Measurements from ENCODE around the gene LMF2. TPM values are rescaled to one million over a fixed set of nuclear protein-coding genes. Genes with fewer than 3 reads are reported as not detected.
A peak's percentile ranks its signal among the peaks of the same experiment; 100 is the strongest.

Gene LMF2
- total RNA-seq, 1 donor from 2014 or later: 93.2 TPM

DNA sequence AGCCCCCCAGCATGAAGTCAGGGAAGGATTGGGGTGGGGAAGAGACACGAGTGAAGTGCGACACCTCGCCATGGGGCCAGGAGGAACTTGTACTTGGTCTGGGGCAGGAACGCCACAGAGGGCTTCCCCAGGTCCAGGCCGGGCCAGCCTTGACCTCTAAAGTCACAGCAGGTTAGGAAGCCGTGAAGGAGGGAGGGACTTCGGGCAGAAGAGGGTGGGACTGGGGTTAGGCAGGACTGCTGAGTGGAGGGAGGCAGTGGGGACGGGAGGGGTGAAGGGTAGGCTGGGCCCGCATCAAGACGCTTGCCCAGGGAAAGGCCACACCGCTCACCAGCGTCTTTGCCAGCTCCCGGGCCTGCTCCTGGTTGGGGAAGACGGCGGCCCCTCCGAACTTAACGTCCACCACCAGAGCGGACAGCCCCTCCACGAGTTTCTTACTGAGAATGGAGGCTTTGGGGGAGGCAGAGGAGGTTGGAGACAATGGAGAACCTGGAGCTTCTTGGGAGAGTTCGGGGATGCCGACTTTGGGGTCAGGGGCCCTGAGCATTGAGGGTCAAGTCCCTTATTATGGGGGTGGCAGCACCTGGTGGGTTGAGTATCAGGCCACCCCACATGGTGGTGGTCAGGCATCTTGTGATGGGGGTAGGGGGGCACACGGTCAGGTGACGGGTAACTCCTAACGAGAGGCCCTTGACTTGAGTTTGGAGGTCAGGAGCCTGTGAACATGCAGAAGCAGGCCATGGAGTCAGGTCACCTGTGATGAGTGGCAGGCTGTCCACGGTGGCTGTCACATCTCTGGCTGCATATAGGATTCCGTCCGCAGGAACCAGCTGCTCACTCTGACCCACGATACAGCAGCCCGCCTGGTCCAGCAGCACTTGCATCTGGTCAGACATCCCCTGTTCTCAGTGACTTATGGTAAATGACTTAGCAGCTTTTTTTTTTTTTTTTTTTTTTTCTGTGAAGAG is 19.6 kb upstream of the LMF2 start:
- Histone ChIP-seq H3K27me3 (ENCODE audit: insufficient read depth, low read length) (peaks cover 22% of the 10 kb centered on the region), H3K4me2 (ENCODE audit: low read length) (peak overlapping the region; percentile 99), H3K4me3 (ENCODE audit: insufficient read depth, low read depth, low read length) (peak overlapping the region; percentile 72), H3K36me3 (ENCODE audit: insufficient read depth, low read length) (no peaks in the 10 kb centered on the region), H4K20me1 (ENCODE audit: insufficient read depth, low read length) (peaks cover 42% of the 10 kb centered on the region), H3K27ac (ENCODE audit: low read depth, low read length) (no peak overlapping the region), H3K9me3 (ENCODE audit: insufficient read depth, low read depth, low read length) (no peaks in the 10 kb centered on the region), H3K4me1 (ENCODE audit: insufficient read depth, low read length) (peaks cover 31% of the 10 kb centered on the region), H3K9ac (ENCODE audit: low read length) (peak overlapping the region; percentile 74), H2AFZ (ENCODE audit: low read depth, low read length) (peak overlapping the region; percentile 71), H3K79me2 (ENCODE audit: insufficient read depth, low read length) (peaks cover 36% of the 10 kb centered on the region)
- Mint-ChIP-seq H3K4me1 (ENCODE audit: low read depth, unreplicated experiment) (peaks cover 4% of the 10 kb centered on the region), H3K27ac (ENCODE audit: unreplicated experiment) (peak overlapping the region; percentile 66), H3K4me3 (ENCODE audit: unreplicated experiment) (peak overlapping the region; percentile 81), H3K27me3 (ENCODE audit: low read depth, unreplicated experiment) (no peaks in the 10 kb centered on the region), H3K36me3 (ENCODE audit: low read depth, unreplicated experiment) (peaks cover 7% of the 10 kb centered on the region), H3K9me3 (ENCODE audit: unreplicated experiment) (peaks cover 3% of the 10 kb centered on the region)
- no peak for FAIRE-seq
- no peak for DNase-seq (ENCODE audit: low read depth)
- TF ChIP-seq CTCF (IDR thresholded peaks at IDR 0.05; ENCODE audit: insufficient read depth, low read depth, low read length) (no peak), EZH2 (IDR thresholded peaks at IDR 0.05; ENCODE audit: insufficient read depth, low read length) (no peak)

DNA sequence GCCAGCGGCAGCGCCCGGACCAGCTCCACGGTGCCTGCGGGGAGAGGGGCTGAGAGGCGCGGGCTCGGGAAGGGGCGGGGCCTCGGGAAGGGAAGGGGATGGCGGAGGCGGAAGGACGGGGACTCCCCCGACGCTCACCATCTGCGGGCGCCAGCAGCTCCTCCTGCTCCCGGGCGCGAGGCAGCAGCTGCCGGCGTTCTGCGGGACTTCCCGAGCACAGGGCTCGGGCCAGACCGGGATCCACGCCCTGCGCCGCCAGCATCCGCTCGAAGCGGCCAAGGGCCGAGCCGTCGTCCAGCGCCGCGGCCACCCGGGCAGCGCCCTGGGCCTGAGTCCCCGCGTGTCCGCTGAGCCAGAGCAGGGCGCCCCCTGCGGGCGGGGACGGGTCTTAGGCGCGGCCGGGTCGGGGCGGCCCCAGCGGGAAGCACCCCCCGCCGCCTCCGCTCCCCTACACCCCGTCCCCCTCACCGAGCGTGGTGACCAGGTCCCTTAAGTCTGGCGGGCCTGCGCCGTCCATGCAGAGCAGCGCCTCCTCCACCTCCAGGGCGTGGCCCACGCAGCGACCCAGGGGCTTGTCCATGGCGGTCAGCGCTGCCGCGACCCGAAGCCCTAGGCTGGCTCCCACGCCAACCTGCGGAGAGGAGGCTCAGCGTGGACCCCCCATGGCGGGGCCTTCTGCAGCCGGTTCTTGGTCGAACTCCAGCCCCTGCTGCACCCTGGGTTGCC is 18.8 kb upstream of the LMF2 start:
- peak overlapping the region; percentile 21 for H3K27ac ChIP-seq (ENCODE audit: low read depth, low read length)
- peaks cover 4% of the 10 kb centered on the region for H3K4me1 Mint-ChIP-seq (ENCODE audit: low read depth, unreplicated experiment)

More for the DNA sequence above, 18.8 kb upstream of the LMF2 start:
- H3K27ac Mint-ChIP-seq (ENCODE audit: unreplicated experiment): peak overlapping the region; percentile 66
- H3K4me3 Mint-ChIP-seq (ENCODE audit: unreplicated experiment): peak overlapping the region; percentile 81
- peaks cover 21% of the 10 kb centered on the region for H3K27me3 ChIP-seq (ENCODE audit: insufficient read depth, low read length)
- H3K4me2 ChIP-seq (ENCODE audit: low read length): peak overlapping the region; percentile 99
- peaks cover 3% of the 10 kb centered on the region for H3K9me3 Mint-ChIP-seq (ENCODE audit: unreplicated experiment)
- H3K27me3 Mint-ChIP-seq (ENCODE audit: low read depth, unreplicated experiment): no peaks in the 10 kb centered on the region
- peaks cover 42% of the 10 kb centered on the region for H4K20me1 ChIP-seq (ENCODE audit: insufficient read depth, low read length)
- no peaks in the 10 kb centered on the region for H3K36me3 ChIP-seq (ENCODE audit: insufficient read depth, low read length)
- FAIRE-seq (no peak), DNase-seq (ENCODE audit: low read depth) (peak; percentile 54)
- H3K36me3 Mint-ChIP-seq (ENCODE audit: low read depth, unreplicated experiment): peaks cover 7% of the 10 kb centered on the region
- peak overlapping the region; percentile 72 for H3K4me3 ChIP-seq (ENCODE audit: insufficient read depth, low read depth, low read length)
- H3K4me1 ChIP-seq (ENCODE audit: insufficient read depth, low read length): peaks cover 30% of the 10 kb centered on the region
- no peaks in the 10 kb centered on the region for H3K9me3 ChIP-seq (ENCODE audit: insufficient read depth, low read depth, low read length)
- peak overlapping the region; percentile 83 for H2AFZ ChIP-seq (ENCODE audit: low read depth, low read length)
- peak overlapping the region; percentile 74 for H3K9ac ChIP-seq (ENCODE audit: low read length)
- H3K79me2 ChIP-seq (ENCODE audit: insufficient read depth, low read length): peaks cover 36% of the 10 kb centered on the region
- no peak for TF ChIP-seq EZH2 (IDR thresholded peaks at IDR 0.05; ENCODE audit: insufficient read depth, low read length)
- no peak for TF ChIP-seq CTCF (IDR thresholded peaks at IDR 0.05; ENCODE audit: insufficient read depth, low read depth, low read length)
